Nucleus accumbens (tissue), 56 donors: Measurements from ENCODE around the gene NTNG1.

Experiments
- DNase-seq, 56 donors: peaks; one replicate each; lab custom pipeline; 2025; lab: John Stamatoyannopoulos, UW

Gene NTNG1

DNA sequence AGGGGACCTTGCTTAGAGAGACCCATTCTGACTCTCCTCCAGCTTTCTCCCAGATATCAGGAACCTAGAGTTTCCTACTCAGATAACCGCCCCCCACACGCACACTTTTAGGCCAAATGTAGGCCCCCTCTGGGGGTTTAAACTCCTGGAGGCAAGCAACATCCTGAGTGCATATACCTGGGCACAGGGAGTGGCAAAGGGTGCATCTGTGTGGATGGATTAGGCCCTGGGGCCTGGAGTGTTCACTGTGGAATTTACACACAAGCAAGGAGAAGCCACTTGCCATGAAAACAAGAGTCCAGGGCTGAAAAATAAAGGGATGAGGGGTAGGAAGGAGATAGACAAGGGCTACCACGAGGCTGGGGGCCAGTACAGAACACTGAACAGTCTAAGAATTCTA lies 343.1 kb downstream of the NTNG1 start:
- DNase-seq, result no peak

DNA sequence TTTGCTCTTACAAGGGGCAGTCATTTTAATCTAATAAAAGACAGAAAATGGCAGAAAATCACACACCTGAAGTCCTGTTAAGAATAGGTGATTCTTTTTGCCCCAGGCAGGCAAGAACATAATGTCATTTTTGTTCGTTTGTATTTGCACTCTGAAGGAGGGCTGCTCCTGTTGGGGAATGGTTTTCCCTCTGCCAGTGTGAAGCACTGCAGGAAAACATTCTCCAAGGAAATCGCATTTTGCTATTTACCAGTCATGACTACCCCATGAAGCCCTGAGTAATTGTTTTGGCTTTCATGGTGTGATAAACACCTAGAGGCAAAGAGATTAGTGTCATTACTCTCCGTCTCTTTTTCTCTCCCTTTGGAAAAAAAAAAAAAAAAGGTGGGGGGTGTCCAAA lies 345.5 kb downstream of the NTNG1 start:
- DNase-seq, result no peak

DNA sequence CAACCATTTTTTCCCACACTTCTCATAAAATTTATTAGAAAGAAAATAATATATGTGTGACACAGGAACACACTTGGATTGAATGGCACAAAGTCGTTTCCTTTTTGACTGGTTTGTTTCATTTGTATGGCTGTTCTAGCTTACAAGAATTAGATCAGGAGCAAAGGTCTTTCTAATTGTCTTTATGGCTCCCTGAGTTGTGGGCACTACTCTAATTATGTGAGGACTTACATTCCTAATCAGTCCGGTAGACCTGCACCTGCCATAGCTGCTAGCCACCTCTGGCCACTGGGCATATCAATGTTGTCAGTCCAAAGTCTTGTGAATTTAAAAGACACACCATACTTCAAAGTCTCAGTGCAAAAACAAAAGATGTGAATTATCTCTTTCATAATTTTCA lies 346.7 kb downstream of the NTNG1 start:
- no peak for DNase-seq

DNA sequence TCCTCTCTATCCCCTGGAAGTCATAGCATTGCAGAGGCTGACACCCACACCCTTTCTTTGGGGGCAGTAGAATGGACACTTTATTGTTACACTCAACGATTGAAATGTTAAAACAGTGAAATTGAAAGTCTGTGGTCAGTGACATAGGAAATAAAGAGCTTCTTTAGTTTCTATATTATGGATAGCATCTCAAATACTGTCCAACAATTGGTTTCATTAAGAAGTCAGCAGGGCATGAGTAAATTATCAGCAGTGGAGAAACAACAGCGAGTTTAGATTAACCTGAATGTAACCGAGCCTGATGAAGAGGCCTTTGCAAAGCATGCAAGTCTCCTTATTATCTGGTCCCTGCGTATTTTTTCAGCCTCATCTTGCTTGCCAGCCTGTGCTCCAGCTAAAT lies 350.7 kb downstream of the NTNG1 start:
- no peak for DNase-seq

DNA sequence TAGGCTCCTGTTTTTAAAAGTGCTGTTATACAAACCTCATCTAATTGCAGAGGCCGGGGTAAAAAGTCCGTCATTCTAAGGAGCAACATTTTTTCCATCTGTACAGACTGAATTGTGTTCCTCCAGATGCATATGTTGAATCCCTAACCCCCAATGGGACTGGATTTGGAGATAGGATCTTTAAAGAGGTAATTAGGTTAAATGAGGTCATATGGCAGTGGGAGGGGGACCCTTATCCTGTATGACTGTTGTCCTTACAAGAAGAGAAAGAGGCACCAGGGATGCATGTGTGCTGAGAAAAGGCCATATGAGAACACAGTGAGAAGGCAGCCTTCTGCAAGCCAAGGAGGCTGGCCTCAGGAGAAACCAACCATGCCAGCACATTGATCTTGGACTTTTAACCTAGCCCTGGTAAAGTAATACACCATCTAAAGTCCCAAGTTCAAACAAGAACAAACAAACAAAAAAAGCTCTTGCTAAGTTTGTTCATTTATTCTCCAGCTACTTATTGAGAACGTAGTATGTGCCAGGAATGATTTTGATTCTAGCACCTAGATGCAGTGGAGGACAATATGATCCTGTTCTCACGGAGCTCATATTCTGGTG lies 352.4 kb downstream of the NTNG1 start:
- no peak for DNase-seq

DNA sequence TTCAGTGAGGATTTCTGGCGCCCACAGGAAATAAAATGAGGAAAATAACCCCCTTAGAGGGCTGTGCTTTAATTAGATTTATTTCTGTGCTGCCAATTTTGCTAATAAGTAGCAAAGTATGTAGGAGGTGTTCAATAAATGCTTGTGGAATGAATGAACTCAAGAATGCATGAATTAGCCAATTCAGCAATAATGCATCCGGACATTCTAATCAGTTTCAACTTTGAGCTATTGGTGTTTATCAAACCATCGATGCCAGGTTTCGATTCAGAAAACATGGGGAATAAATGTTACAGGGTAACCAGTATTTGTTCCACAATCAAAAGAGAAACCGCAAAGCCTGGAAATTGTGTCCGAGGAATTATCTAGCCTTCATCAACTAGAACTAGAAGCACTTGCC lies 353.2 kb downstream of the NTNG1 start:
- no peak for DNase-seq

DNA sequence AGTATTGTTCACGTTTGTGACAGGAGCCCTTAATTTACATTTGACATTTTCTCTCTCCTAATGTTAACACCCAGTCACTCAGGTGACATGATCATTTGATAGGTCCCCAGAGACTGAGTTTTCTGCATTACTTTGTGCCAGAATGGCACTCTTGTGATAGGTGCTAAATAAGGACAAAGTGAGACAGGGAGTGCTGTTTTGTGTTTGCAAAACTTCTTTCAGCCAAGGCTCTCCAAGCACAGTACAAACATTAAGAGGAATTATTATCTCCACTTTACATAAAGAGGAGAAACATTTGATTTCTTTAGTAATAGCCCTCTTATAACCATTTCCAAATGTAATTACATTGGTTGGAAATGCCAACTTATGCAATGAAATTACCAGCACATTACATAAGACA lies 355.2 kb downstream of the NTNG1 start:
- no peak for DNase-seq

DNA sequence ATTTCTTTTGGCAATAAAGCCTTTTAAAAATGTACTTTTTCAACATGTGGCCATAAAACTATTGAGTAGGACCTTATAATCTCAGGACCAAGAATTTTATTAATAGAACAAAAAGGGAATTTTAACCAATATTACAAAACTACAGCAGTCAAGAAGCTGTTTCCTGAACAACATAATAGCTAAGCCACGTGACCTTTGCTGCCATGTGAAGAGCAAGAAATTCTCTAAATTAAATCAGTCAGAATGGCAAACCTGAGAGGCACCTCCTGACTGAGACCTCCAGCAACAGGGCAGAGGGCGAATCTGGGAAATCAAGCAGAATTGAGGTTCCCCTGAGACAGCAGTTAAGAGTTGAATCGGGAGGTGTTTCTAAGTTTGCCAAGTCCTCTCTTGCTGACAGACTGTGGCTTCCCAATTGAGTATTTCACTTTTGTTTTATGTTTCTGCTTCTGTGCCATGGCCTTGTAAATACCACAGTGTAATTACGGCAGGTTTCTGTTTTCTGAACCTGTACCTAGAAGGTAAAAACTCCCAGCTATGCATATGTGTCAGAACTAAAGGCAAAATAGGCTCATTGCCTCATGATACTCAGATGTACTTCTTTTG lies 358.4 kb downstream of the NTNG1 start:
- no peak for DNase-seq

DNA sequence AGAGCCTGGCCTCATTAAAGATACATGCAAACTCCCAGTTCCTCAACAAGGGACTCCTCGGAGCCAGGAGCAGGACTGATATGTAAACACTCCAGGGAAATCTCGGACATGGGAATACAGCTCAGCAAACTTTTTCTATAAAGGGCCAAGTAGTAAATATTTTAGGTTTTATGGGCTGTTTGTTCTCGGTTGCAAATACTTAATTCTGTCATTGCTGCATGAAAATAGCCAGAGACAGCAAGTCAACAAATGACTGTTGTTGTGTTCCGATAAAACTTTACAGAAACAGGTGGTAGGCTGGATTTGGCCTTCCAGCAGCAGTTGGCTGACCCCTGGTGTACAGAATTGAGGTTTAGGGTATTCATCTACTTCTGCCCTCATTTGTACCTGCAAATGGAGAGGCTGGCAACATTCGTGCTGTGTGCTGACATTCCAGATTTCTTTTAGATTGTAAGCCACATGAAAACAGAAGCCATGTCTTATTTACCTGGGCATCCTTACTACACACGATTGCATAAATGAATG lies 360.3 kb downstream of the NTNG1 start:
- no peak for DNase-seq

DNA sequence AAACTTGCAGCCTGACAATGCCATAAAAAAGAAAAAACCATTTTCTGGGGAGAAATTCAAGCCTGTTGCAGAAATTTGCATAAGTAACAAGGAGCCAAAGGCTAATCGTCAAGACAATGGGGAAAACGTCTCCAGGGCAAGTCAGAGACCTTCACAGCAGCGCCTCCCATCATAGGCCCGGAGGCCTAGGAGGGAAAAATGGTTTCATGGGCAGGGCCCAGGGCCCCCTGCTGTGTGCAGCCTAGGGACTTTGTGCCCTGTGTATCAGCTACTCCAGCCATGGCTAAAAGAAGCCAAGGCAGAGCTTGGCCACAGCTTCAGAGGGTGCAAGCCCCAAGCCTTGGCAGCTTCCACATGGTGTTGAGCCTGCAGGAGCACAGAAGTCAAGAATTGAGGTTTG lies 369.5 kb downstream of the NTNG1 start:
- no peak for DNase-seq

DNA sequence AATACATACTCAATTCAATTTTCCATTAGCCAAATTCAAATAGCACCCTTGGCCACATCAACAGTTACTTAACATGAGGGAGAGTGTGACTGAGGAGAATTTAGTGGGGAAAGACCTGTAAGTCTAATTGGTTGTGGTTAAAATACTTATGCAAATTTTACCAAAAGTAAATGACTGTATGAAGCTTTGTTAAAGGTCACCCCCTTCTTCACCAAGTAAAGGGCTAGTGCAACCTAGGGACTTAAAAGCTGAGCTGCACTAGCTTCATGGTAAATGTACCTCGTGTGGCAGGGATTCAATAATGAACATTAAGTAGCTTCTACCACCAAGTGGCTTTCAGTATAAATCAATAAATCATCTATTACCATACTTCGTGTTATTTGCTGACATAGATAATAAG lies 372.0 kb downstream of the NTNG1 start:
- DNase-seq, result no peak

DNA sequence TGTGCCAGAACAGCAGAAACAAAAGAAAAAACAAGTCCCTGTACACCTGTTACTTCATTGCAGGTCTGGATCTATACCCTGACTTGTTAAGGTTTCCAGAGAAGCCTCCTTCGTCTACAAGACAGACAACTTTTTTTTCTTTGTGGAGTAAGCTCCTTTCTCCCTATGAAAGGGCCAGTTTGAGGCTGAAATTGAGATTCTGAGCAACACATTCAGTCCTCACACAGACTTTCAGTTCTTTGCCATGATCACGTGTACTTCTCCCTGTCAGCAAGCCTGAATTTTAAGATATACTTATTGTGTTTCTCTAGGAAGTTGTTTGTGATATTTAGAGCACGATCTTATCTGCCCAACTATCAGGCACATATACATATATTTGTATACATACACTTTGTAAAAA lies 374.0 kb downstream of the NTNG1 start:
- DNase-seq, result peak in 1 of 56 donors; percentile 4

DNA sequence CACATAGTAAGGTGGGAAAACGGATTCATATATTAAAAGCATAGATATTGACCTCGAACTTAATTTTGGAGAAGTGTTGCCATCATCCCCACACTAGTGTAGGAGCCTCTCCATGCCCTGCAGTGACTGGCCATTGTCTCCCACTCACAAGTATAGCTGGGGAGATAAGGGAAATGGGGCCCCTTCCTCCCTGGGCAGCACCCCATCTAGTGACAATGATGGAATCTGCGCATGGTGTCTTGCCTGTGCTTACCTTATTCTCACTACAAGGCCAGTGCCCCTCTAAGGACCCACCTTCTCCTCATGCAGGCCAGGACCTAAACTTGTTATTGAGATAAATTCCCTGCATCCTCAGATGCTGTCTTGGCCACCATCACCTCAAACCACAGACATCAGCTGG lies 374.9 kb downstream of the NTNG1 start:
- DNase-seq, result no peak

DNA sequence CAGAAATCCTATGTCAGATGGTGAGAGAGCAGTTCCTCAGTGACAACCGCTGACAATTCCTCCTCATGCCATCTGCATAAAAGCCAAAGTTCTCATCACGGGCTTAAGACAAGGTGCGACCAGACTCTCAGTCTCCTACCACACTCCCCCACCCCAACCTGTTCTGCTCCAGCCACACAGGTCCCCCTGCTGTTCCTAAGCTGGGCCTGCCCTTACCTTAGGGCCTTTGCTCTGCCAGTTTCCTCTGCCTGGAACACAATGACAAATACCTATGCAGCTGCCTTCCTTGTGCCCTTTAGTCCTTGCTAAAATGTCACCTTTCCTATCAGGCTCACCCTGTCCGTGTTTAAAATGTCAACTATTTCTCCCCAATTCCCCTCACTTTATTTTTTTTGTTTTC lies 382.2 kb downstream of the NTNG1 start:
- no peak for DNase-seq

DNA sequence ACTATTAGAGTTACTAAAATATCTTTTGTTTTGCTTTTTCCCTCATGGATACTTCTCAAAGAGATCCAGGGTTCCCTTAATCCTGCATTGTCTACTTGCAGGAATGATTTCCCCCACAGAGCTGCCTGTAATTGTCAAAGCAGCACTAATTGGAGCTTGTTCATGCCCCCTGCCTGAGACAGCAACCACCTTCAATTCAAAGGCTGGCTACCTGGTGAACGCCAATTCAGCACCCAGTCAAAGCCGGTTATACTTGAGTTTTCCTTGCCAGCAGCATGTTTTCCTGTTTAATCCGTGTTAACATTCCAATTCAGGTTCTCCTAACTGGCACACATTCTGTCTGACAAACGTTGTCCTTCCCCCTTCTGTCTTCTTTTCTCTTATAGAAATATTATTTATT lies 382.9 kb downstream of the NTNG1 start:
- DNase-seq, result no peak

DNA sequence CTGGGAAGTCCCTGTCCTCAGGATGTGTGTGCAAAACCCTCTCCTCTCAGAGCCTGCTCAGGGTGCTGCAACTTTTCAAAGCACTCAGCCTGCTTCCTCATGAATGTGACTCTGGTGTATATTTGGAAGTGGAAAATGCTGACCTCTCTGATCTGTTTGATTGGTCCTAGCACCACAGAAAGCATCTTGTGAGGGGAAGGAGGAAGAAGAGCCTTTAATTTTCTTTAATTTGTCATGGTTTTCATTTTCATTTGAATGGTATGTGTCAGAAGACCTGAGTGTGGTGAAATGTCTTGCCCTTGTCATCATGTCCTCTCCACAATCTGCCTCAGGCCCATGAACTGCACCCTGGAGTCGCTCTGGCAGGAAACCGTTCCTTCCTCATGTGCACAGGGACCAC lies 383.5 kb downstream of the NTNG1 start:
- no peak for DNase-seq

DNA sequence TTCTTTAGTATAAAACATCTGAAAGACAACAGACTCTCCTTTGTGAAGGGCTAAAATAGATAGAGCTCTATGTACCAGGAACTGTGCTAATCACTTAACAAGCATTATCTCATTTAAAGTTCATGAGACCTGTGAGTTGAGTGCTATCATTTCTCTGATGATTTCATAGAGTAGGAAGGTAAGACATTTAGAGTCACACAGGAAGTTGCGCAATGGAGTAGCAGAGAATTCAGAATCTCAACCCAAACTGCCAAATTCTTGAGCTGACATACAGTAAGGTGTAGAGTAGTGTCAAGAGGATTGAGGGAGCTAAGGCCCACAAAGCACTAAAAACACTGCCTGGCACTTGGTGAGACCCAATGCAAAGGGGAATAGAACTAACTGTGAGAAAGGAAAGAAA lies 384.3 kb downstream of the NTNG1 start:
- DNase-seq, result no peak

DNA sequence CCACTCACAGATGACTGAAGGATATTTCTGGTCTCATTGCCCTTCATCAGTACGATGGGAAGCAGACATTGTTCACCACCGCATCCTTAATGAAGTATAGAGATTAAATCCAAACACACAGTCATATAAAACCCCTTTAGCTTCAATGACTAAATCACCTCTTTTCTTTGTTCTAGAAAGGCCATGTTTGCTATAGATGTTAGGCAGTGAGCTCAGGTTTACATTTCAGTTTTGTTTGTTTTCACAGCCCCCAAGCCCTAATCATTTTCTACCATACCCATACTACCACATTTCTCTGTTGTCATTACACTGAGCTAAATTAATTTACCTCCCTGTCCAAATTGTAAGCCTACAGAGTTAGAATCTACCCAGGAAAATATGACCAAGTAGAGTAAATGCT lies 385.1 kb downstream of the NTNG1 start:
- no peak for DNase-seq

DNA sequence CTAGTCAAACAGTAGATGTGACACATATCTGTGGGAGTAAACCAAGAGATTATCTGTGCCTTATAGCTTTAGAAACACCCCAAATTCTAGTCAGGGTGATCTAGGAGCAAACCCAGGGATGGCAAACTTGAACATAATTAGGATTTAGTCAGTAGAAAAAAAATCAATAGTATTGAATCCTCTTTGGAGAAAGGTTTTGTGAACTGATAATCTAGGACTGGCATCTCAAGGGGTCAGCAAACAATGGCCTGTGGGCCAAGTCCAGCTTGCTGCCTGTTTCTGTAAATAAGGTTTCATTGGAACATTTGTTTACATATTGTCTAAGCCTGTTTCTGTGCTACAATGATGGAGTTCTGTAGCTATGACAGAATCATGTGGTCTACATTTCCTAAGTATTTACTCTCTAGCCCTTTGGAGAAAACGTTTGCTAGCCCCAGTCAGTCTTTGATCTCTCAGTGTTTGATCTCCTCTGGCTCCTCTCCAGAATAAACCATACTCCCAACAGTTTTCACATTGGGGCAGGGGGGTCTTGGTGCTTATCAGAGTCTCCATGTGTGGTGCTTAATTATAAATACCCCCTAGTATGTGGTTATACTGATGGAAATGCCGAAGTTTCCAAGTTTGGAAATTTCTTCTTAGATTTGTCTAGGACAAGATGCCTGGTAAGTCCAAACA lies 385.8 kb downstream of the NTNG1 start:
- DNase-seq, result no peak

DNA sequence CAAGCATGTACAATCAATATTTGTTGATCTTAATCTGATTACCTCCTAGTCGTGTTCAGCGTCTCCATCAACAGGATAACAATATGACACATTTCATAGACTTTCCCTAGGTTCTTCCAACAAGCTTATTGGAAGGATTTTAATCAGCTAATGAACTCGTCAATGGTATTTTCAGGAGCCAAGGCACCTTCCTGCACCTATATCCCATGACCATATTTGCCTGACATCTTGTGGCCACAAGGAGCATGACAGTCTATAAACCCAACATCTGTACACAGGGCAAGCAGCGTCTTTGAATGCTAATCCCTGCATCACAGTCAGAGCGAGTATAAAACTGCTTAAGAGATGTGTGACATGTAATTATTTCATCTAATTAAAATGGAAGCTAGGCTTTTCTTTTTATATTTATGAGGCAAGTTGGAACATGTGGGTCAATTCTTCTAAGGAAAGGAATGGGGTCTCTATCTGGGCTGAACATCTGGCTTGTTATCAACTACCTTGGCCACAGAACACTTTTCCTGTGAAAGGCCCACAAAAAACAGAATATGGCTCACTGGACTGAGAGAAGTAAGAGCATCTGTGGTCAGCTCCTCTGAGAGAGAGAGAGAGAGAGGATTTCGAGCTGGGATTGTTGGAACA lies 388.8 kb downstream of the NTNG1 start:
- peak in 21 of 56 donors; percentile 0 to 56 (median 8) for DNase-seq

DNA sequence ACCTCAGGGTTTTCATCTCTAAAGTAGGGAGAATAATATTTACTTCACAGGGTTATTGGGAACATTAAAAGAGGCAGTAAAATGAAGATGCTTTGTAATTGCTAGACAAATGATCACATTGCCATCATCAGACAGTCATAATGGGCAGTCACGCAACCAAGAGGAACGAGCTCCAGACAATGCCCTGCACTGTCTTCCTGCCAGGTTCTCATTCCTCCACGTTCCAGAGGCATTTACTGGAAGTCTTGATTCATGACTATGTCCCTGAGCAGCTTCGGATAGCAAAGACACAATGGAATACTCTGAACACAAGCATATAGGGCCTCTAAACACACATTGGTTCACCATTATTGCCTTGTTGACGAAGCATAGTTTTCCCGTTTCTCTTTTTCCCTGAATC lies 389.7 kb downstream of the NTNG1 start:
- DNase-seq, result peak in 1 of 56 donors; percentile 12
